Measurements from ENCODE around the gene FN1. TPM values are rescaled to one million over a fixed set of nuclear protein-coding genes. Genes with fewer than 3 reads are reported as not detected.

FN1 gene
- total and polyA plus RNA-seq, 2 of the 8 experiments (the other 6 are each of a cell fraction or from before 2014, with no cell fraction given): 42.9 to 109 TPM

DNA sequence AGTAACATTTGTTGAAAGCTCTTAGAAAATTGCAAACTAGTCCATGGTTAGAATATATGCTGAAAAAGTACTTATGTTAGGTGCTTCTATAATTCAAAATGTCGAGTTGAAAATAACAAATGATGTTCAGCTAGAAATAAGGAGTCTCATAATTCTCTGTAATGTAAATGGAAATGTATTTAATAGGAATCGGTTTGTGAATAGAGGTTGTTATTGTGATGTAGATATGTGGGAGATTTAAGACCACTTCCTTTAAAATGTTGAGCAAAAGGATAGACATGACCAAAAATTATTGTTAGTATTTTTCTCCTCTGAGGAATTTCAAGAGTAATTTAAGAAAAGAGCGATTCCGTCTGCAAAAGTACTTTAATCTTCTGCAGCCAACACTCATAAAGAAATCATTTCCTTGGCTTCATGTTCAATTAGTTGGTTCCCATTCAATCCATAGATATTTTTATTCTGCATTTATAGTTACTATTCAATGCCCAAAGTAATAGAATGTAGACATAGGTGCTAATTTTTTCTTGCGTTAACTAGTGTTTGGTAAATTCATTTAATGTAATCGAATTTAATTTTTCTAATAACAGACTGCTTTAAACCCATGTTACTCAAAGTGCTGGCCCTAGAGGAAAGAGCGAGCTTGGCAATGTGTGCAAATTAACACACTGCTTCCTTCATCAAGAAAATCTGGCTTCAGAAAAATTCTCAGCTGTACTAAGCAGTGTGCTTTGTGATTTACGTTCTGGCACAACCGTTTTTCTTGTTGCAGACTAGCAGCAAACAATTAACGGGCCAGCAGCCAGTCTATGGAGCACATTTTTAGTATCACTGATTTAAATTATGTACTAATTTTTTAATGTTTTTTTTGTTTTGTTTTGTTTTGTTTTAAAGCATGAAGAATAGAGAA, 32.2 kb downstream of the FN1 start (continued):
- no peak for TF ChIP-seq POU5F1 (IDR thresholded peaks at IDR 0.05; ENCODE audit: low read depth, low read length)
- TF ChIP-seq GABPA (IDR thresholded peaks at IDR 0.05; ENCODE audit: borderline replicate concordance, insufficient read depth, low read length): no peak
- TF ChIP-seq POLR2AphosphoS5 (IDR thresholded peaks at IDR 0.05; ENCODE audit: low read depth, low read length): no peak
- no peak for TF ChIP-seq CHD7 (IDR thresholded peaks at IDR 0.05; ENCODE audit: insufficient replicate concordance, low read length)
- TF ChIP-seq CHD2 (IDR thresholded peaks at IDR 0.05; ENCODE audit: low read length): no peak
- no peak for TF ChIP-seq JUN (IDR thresholded peaks at IDR 0.05; ENCODE audit: low read depth, low read length)
- no peak for TF ChIP-seq PHF8 (conservative IDR thresholded peaks at IDR 0.05; ENCODE audit: low read depth, low read length)
- no peak for TF ChIP-seq TAF7 (optimal IDR thresholded peaks at IDR 0.05; ENCODE audit: borderline replicate concordance, low read depth, low read length)
- no peak for TF ChIP-seq NANOG (IDR thresholded peaks at IDR 0.05; ENCODE audit: insufficient read depth, low read depth, low read length, poor library complexity, severe bottlenecking)
